MM.1S (cell line): Measurements from ENCODE around the gene TPM3.

Experiments
- DNase-seq: peaks from one replicate; pipeline ENCODE4 v3.0.0-alpha.2; 2015
- H2AFZ ChIP-seq: fragments of 300-600 bp; sonication (generic); 2 replicates; pipeline ENCODE4 v1.6.0; 2016; ENCODE audit warnings: antibody characterized with exemption, low read length
- H3F3A ChIP-seq: fragments of 300-600 bp; sonication (generic); 2 replicates; pipeline ENCODE4 v1.6.1; 2016; ENCODE audit warnings: mild to moderate bottlenecking, antibody characterized with exemption, low read length, moderate library complexity, mixed read lengths; ENCODE audit not compliant: insufficient read depth
- H3K27ac ChIP-seq: fragments of 300-600 bp; sonication (generic); 2 replicates; pipeline ENCODE4 v1.5.1; 2016; ENCODE audit warnings: mild to moderate bottlenecking, low read length
- H3K27me3 ChIP-seq: fragments of 300-600 bp; sonication (generic); replicated peaks from 2 replicates; pipeline ENCODE4 v1.6.0; 2016; ENCODE audit warnings: low read length; ENCODE audit not compliant: insufficient read depth
- H3K36me3 ChIP-seq: fragments of 300-600 bp; sonication (generic); replicated peaks from 2 replicates; pipeline ENCODE4 v1.6.1; 2016; ENCODE audit warnings: mild to moderate bottlenecking, low read length, mixed read lengths; ENCODE audit not compliant: insufficient read depth
- H3K4me1 ChIP-seq: fragments of 300-600 bp; sonication (generic); 2 replicates; pipeline ENCODE4 v1.6.1; 2016; ENCODE audit warnings: low read length, mixed read lengths
- H3K4me2 ChIP-seq: fragments of 300-600 bp; sonication (generic); 2 replicates; pipeline ENCODE4 v1.6.0; 2016; ENCODE audit warnings: low read depth, low read length
- H3K4me3 ChIP-seq: fragments of 300-600 bp; sonication (generic); 2 replicates; pipeline ENCODE4 v1.5.1; 2016; ENCODE audit warnings: low read length, mixed read lengths
- H3K79me2 ChIP-seq: fragments of 300-600 bp; sonication (generic); 2 replicates; pipeline ENCODE4 v1.6.1; 2016; ENCODE audit warnings: mixed run types, low read length, mixed read lengths
- H3K9ac ChIP-seq: fragments of 300-600 bp; sonication (generic); 2 replicates; pipeline ENCODE4 v1.6.1; 2016; ENCODE audit warnings: low read length, mixed read lengths
- H3K9me2 ChIP-seq: fragments of 300-600 bp; sonication (generic); replicated peaks from 2 replicates; pipeline ENCODE4 v1.6.1; 2016; ENCODE audit warnings: mild to moderate bottlenecking, low read length, mixed read lengths; ENCODE audit not compliant: insufficient read depth
- H3K9me3 ChIP-seq: fragments of 300-600 bp; sonication (generic); replicated peaks from 2 replicates; pipeline ENCODE4 v1.6.1; 2016; ENCODE audit warnings: mild to moderate bottlenecking, low read length, mixed read lengths; ENCODE audit not compliant: insufficient read depth
- H4K20me1 ChIP-seq: fragments of 300-600 bp; sonication (generic); 2 replicates; pipeline ENCODE4 v1.6.1; 2016; ENCODE audit warnings: mild to moderate bottlenecking, low read length, moderate library complexity, mixed read lengths; ENCODE audit not compliant: insufficient read depth
- EZH2 ChIP-seq: fragments of 300-600 bp; sonication (generic); optimal IDR thresholded peaks from 2 replicates; pipeline ENCODE3; 2017; ENCODE audit warnings: low read depth, mild to moderate bottlenecking, antibody characterized with exemption, low read length, mixed read lengths
- EZH2phosphoT487 ChIP-seq: fragments of 300-600 bp; sonication (generic); IDR thresholded peaks from 2 replicates; pipeline ENCODE4 v1.6.1; 2018; ENCODE audit warnings: antibody characterized with exemption, low read length
- TF ChIP-seq, protein P1 (sequence below): fragments of 300-600 bp; sonication (generic); IDR thresholded peaks from 2 replicates; pipeline ENCODE4 v1.5.1; 2016; ENCODE audit warnings: antibody characterized with exemption, low read length, mixed read lengths

The TPM3 gene

GRCh38 chr1:154183046-154183915, 8.6 kb downstream of the TPM3 start:
- H3K9me2 ChIP-seq: no peaks in the 10 kb centered on the region
- H3K4me1 ChIP-seq: peaks cover 49% of the 10 kb centered on the region

GRCh38 chr1:154182344-154183045, 9.4 kb downstream of the TPM3 start:
- TF ChIP-seq, protein P1, sequence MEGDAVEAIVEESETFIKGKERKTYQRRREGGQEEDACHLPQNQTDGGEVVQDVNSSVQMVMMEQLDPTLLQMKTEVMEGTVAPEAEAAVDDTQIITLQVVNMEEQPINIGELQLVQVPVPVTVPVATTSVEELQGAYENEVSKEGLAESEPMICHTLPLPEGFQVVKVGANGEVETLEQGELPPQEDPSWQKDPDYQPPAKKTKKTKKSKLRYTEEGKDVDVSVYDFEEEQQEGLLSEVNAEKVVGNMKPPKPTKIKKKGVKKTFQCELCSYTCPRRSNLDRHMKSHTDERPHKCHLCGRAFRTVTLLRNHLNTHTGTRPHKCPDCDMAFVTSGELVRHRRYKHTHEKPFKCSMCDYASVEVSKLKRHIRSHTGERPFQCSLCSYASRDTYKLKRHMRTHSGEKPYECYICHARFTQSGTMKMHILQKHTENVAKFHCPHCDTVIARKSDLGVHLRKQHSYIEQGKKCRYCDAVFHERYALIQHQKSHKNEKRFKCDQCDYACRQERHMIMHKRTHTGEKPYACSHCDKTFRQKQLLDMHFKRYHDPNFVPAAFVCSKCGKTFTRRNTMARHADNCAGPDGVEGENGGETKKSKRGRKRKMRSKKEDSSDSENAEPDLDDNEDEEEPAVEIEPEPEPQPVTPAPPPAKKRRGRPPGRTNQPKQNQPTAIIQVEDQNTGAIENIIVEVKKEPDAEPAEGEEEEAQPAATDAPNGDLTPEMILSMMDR: no peak
- TF ChIP-seq EZH2phosphoT487 (no peak), EZH2 (no peak)
- Histone ChIP-seq H3K79me2 (peaks cover 55% of the 10 kb centered on the region), H3K36me3 (0 out of 2 replicates have a peak, but pooled peaks cover 4% of the 10 kb centered on the region), H3F3A (peaks cover 47% of the 10 kb centered on the region), H3K9ac (peak overlapping the region; percentile 76), H2AFZ (peak overlapping the region; percentile 27), H4K20me1 (peaks cover 44% of the 10 kb centered on the region), H3K27ac (peak overlapping the region; percentile 69), H3K27me3 (no peaks in the 10 kb centered on the region), H3K4me2 (peak overlapping the region; percentile 71), H3K9me2 (no peaks in the 10 kb centered on the region), H3K4me1 (peaks cover 52% of the 10 kb centered on the region), H3K4me3 (peak overlapping the region; percentile 89), H3K9me3 (no peaks in the 10 kb centered on the region)
- peak; percentile 82 for DNase-seq

More at GRCh38 chr1:154183046-154183915, 8.6 kb downstream of the TPM3 start:
- DNase-seq: peak; percentile 98
- peak overlapping the region; percentile 54 for H2AFZ ChIP-seq
- H3K4me3 ChIP-seq: peak overlapping the region; percentile 89
- peaks cover 50% of the 10 kb centered on the region for H3F3A ChIP-seq
- H4K20me1 ChIP-seq: peaks cover 36% of the 10 kb centered on the region
- peak overlapping the region; percentile 76 for H3K9ac ChIP-seq
- H3K4me2 ChIP-seq: peak overlapping the region; percentile 87
- H3K79me2 ChIP-seq: peaks cover 47% of the 10 kb centered on the region
- no peaks in the 10 kb centered on the region for H3K9me3 ChIP-seq
- no peaks in the 10 kb centered on the region for H3K36me3 ChIP-seq
- TF ChIP-seq EZH2phosphoT487 (no peak), EZH2 (no peak)
- TF ChIP-seq, protein P1: no peak
- H3K27me3 ChIP-seq: no peaks in the 10 kb centered on the region
- H3K27ac ChIP-seq: peak overlapping the region; percentile 69

DNA sequence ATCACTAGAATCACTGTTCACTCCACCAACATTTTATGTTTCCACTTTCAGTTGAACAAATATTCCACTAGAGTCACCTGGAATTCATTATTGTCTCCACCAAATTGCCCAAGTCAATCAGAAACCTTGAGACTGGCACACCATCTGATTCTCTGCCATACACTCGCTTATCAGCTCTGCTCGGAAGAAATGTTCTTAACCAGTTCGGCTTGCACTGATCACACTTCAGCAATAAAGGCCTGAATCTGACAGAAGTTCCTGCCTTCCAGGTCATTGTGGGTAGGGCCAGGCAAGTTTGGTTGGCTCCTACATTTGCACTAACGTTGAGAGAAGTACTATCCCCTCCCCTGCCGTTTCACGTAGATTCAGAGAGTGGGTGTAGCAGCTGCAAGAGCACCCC, 10.0 kb downstream of the TPM3 start:
- Histone ChIP-seq H3K27me3 (no peaks in the 10 kb centered on the region), H3K36me3 (0 out of 2 replicates have a peak, but pooled peaks cover 4% of the 10 kb centered on the region), H4K20me1 (peaks cover 50% of the 10 kb centered on the region), H3K4me1 (peaks cover 53% of the 10 kb centered on the region), H2AFZ (no peak overlapping the region), H3F3A (peaks cover 47% of the 10 kb centered on the region), H3K9me2 (no peaks in the 10 kb centered on the region), H3K9ac (peak overlapping the region; percentile 76), H3K27ac (peak overlapping the region; percentile 69; the same call in 1 of the 2 replicates), H3K4me3 (peak overlapping the region; percentile 89), H3K4me2 (peak overlapping the region; percentile 71), H3K9me3 (no peaks in the 10 kb centered on the region), H3K79me2 (peaks cover 61% of the 10 kb centered on the region)
- TF ChIP-seq, protein P1: no peak
- TF ChIP-seq EZH2 (no peak), EZH2phosphoT487 (no peak)
- no peak for DNase-seq
